Endothelial cell (in vitro differentiated cells): Measurements from ENCODE around the gene POLL. TPM values are rescaled to one million over a fixed set of nuclear protein-coding genes. Genes with fewer than 3 reads are reported as not detected.

Experiments
- DNase-seq: peaks from one replicate; pipeline ENCODE4 v3.0.0; 2021; ENCODE audit warnings: low spot score
- H3K27ac Mint-ChIP-seq: one replicate; pipeline ENCODE4 v1.8.0; 2021; ENCODE audit warnings: mixed read lengths, inconsistent platforms; ENCODE audit not compliant: unreplicated experiment
- H3K27me3 Mint-ChIP-seq: one replicate; pipeline ENCODE4 v1.8.0; 2021; ENCODE audit warnings: mild to moderate bottlenecking, moderate library complexity, mixed read lengths, inconsistent platforms; ENCODE audit not compliant: unreplicated experiment
- H3K36me3 Mint-ChIP-seq: one replicate; pipeline ENCODE4 v1.8.0; 2021; ENCODE audit warnings: mild to moderate bottlenecking, low read depth, mixed read lengths, inconsistent platforms; ENCODE audit not compliant: unreplicated experiment
- H3K4me1 Mint-ChIP-seq: one replicate; pipeline ENCODE4 v1.8.0; 2021; ENCODE audit warnings: mild to moderate bottlenecking, mixed read lengths, inconsistent platforms; ENCODE audit not compliant: unreplicated experiment
- H3K4me3 Mint-ChIP-seq: one replicate; pipeline ENCODE4 v1.8.0; 2021; ENCODE audit warnings: mild to moderate bottlenecking, mixed read lengths, inconsistent platforms; ENCODE audit not compliant: unreplicated experiment
- H3K9me3 Mint-ChIP-seq: one replicate; pipeline ENCODE4 v1.8.0; 2021; ENCODE audit warnings: mixed read lengths, inconsistent platforms; ENCODE audit not compliant: unreplicated experiment
- CTCF ChIP-seq: fragments of 200-600 bp; sonication (generic); IDR thresholded peaks from one replicate; pipeline ENCODE4 v1.5.0; 2021; ENCODE audit warnings: antibody characterized with exemption; ENCODE audit not compliant: unreplicated experiment
- total RNA-seq: library from RNA; stranded (reverse); fragmentation: NEBNext Ultra II Directional; extraction: Animal tissue kit (Norgen Biotek cat#: 25700); gene quantifications from one replicate; pipeline ENCODE4 v1.2.1, GENCODE V29; 2021; ENCODE audit not compliant: unreplicated experiment

The POLL gene
- total RNA-seq, 1 donor from 2014 or later = 44.8 TPM

- Mint-ChIP-seq H3K36me3 (peaks cover 10% of the 10 kb centered on the region), H3K4me1 (no peaks in the 10 kb centered on the region), H3K27ac (no peak overlapping the region), H3K27me3 (peaks cover 17% of the 10 kb centered on the region), H3K9me3 (no peaks in the 10 kb centered on the region), H3K4me3 (no peak overlapping the region)
- DNase-seq = no peak
- TF ChIP-seq CTCF = no peak
Observed at GRCh38 chr10:101577121-101577871, 10.8 kb downstream of the POLL start.

GRCh38 chr10:101576211-101576863 is 11.7 kb downstream of the POLL start:
- Mint-ChIP-seq H3K9me3 (no peaks in the 10 kb centered on the region), H3K36me3 (peaks cover 10% of the 10 kb centered on the region), H3K4me1 (no peaks in the 10 kb centered on the region), H3K27ac (no peak overlapping the region), H3K27me3 (peaks cover 16% of the 10 kb centered on the region), H3K4me3 (no peak overlapping the region)
- DNase-seq = no peak
- no peak for TF ChIP-seq CTCF

- Mint-ChIP-seq H3K4me1 (no peaks in the 10 kb centered on the region), H3K27me3 (peaks cover 21% of the 10 kb centered on the region), H3K9me3 (no peaks in the 10 kb centered on the region), H3K4me3 (no peak overlapping the region), H3K27ac (no peak overlapping the region), H3K36me3 (peaks cover 10% of the 10 kb centered on the region)
- TF ChIP-seq CTCF = no peak
- DNase-seq = no peak
Observed at GRCh38 chr10:101575580-101576210, 12.4 kb downstream of the POLL start.

- Mint-ChIP-seq H3K4me1 (no peaks in the 10 kb centered on the region), H3K27ac (no peak overlapping the region), H3K27me3 (peaks cover 21% of the 10 kb centered on the region), H3K36me3 (peaks cover 10% of the 10 kb centered on the region), H3K9me3 (no peaks in the 10 kb centered on the region), H3K4me3 (no peak overlapping the region)
- DNase-seq = no peak
- no peak for TF ChIP-seq CTCF
Observed at GRCh38 chr10:101575091-101575490, 13.0 kb downstream of the POLL start.
